Measurements from ENCODE around the gene IFIT1.
"Not testable (repeated sequence)": the region's sequence is repeated elsewhere in the genome, so short reads cannot be mapped to it uniquely, and the experiment has no call there.

IFIT1 gene

GRCh38 chr10:89399956-89400355, 7.5 kb downstream of the IFIT1 start:
- DNase-seq (ENCODE audit: low read depth): no peak
- no peak for TF ChIP-seq CTCF (IDR thresholded peaks at IDR 0.05; ENCODE audit: control insufficient read depth, extremely low read depth, insufficient read depth)
- H3K4me3 ChIP-seq (ENCODE audit: low read depth, low read length): no peak overlapping the region

DNA sequence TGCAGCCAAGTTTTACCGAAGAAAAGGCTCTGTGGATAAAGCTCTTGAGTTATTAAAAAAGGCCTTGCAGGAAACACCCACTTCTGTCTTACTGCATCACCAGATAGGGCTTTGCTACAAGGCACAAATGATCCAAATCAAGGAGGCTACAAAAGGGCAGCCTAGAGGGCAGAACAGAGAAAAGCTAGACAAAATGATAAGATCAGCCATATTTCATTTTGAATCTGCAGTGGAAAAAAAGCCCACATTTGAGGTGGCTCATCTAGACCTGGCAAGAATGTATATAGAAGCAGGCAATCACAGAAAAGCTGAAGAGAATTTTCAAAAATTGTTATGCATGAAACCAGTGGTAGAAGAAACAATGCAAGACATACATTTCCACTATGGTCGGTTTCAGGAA, 10.6 kb downstream of the IFIT1 start:
- no peak overlapping the region for H3K4me3 ChIP-seq (ENCODE audit: low read depth, low read length)
- DNase-seq (ENCODE audit: low read depth): no peak
- no peak for TF ChIP-seq CTCF (IDR thresholded peaks at IDR 0.05; ENCODE audit: control insufficient read depth, extremely low read depth, insufficient read depth)

DNA sequence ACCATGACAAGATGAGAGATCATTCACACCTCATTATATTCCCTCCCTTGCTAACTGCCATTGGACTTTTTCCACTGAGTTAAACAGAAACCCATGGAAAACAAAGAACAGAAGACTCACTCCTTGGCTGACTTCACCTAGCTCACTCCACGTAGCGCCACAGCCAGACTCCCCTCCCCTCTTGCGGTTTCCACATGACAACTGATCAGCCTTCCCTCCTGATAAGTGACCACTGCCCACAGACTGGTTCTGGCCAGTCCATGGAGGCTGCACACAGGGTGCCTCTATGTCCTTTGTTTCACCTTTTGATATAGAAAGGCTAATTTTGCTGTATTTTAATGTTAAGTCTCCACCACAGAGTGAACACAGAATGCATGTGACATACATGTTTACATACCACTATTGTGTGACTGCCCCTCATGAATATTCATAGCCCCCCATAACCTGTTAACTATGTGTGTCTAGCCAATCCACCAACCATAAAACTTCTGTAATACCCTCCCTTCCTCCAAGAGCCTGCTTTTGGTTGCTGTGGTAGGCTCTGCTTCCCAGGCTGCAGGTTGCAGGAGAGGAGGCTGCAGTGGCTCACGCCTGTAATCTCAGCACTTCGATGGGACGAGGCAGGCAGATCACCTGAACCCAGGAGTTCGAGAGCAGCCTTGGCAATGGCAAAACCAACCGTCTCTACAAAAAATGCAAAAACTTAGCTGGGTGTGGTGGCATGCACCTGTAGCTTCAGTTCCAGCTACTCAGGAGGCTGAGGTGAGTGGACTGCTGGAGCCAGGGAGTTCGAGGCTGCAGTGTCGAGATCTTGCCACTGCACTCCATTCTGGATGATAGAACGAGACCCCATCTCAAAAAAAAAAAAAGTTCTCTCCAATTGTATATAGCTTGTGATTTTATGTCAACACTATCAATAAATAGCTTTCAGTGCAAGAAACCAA, 12.0 kb downstream of the IFIT1 start:
- no peak for TF ChIP-seq CTCF (IDR thresholded peaks at IDR 0.05; ENCODE audit: control insufficient read depth, extremely low read depth, insufficient read depth)
- H3K4me3 ChIP-seq (ENCODE audit: low read depth, low read length): no peak overlapping the region
- DNase-seq (ENCODE audit: low read depth): no peak

GRCh38 chr10:89406178-89406577, 13.8 kb downstream of the IFIT1 start:
- not testable (repeated sequence) for H3K4me3 ChIP-seq (ENCODE audit: low read depth, low read length); DNase-seq (ENCODE audit: low read depth)

DNA sequence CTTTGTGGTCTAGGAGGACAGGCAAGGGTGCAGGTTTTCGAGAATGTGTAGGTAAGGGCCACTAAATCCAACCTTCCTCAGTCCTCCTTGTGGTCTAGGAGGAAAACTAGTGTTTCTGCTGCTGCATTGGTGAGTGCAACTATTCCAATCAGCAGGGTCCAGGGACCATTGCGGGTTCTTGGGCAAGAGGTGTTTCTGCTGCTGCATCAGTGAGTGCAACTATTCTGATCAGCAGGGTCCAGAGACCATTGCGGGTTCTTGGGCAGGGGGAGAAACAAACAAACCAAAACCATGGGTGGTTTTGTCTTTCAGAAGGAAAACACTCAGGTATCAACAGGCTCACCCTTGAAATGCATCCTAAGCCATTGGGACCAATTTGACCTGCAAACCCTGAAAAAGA, 15.4 kb downstream of the IFIT1 start:
- not testable (repeated sequence) for DNase-seq (ENCODE audit: low read depth); H3K4me3 ChIP-seq (ENCODE audit: low read depth, low read length)

DNA sequence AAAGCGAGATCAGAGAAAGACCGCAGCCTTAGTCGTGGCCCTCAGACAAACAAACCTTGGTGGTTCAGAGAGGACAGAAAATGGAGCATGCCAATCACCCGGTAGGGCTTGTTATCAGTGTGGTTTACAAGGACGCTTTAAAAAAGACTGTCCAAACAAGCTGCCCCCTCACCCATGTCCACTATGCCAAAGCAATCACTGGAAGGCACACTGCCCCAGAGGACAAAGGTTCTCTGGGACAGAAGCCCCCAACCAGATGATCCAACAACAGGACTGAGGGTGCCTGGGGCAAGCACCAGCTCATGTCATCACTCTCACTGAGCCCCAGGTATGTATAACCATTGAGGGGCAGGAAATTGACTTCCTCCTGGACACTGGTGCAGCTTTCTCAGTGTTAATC, 16.9 kb downstream of the IFIT1 start:
- not testable (repeated sequence) for DNase-seq (ENCODE audit: low read depth); H3K4me3 ChIP-seq (ENCODE audit: low read depth, low read length)

DNA sequence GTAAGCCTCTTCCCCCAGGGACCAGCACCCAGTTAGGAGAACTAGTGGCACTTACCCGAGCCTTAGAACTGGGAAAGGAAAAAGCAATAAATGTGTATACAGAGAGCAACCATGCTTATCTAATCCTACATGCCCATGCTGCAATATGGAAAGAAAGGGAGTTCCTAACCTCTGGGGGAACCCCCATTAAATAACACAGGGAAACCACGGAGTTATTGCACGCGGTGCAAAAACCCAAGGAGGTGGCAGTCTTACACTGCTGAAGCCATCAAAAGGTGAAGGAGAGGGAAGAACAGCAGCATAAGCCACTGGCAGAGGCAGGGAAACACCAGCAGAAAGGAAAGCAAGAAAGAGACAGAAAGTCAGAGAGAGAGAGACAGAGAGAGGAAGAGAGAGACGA, 18.1 kb downstream of the IFIT1 start:
- not testable (repeated sequence) for DNase-seq (ENCODE audit: low read depth); H3K4me3 ChIP-seq (ENCODE audit: low read depth, low read length)

GRCh38 chr10:89411135-89411534, 18.7 kb downstream of the IFIT1 start:
- not testable (repeated sequence) for H3K4me3 ChIP-seq (ENCODE audit: low read depth, low read length); DNase-seq (ENCODE audit: low read depth)

DNA sequence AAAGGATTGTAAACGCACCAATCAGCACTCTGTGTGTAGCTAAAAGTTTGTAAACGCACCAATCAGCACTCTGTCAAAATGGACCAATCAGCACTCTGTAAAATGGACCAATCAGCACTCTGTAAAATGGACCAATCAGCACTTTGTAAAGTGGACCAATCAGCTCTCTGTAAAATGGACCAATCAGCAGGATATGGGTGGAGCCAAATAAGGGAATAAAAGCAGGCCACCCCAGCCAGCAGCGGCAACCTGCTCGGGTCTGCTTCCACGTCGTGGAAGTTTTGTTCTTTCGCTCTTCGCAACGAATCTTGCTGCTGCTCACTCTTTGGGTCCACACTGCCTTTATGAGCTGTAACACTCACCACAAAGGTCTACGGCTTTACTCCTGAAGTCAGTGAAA, 19.9 kb downstream of the IFIT1 start:
- not testable (repeated sequence) for H3K4me3 ChIP-seq (ENCODE audit: low read depth, low read length); DNase-seq (ENCODE audit: low read depth)

GRCh38 chr10:89413398-89413912, 21.0 kb downstream of the IFIT1 start:
- DNase-seq (ENCODE audit: low read depth): no peak
- no peak overlapping the region; the same call in 1 of the 2 replicates for H3K4me3 ChIP-seq (ENCODE audit: low read depth, low read length)
- no peak for TF ChIP-seq CTCF (IDR thresholded peaks at IDR 0.05; ENCODE audit: control insufficient read depth, extremely low read depth, insufficient read depth)

Measured in LNCaP clone FGC (cell line).